ENCODE results near the gene CHAT.

CHAT gene

GRCh38 chr10:49613882-49614241, at the start of gene CHAT:
TSS of gene CHAT (plus strand) at chr10:49614037. CDS start at chr10:49614190, 153 bp downstream.
- no peak for DNase-seq

- DNase-seq, result no peak
Observed at GRCh38 chr10:49564461-49565009, 49.3 kb upstream of the CHAT start.

GRCh38 chr10:49567810-49568209, 46.0 kb upstream of the CHAT start:
- no peak for DNase-seq

- DNase-seq, result no peak
Observed at GRCh38 chr10:49568235-49568634, 45.6 kb upstream of the CHAT start.

GRCh38 chr10:49569031-49569631, 44.7 kb upstream of the CHAT start:
- DNase-seq, result peak in 1 of 2 donors; percentile 38

- DNase-seq, result no peak
Observed at GRCh38 chr10:49571388-49571787, 42.4 kb upstream of the CHAT start.

- DNase-seq, result no peak
Observed at GRCh38 chr10:49572594-49573114, 41.2 kb upstream of the CHAT start.

GRCh38 chr10:49575489-49576072, 38.3 kb upstream of the CHAT start:
- no peak for DNase-seq

GRCh38 chr10:49577182-49577925, 36.5 kb upstream of the CHAT start:
- no peak for DNase-seq

GRCh38 chr10:49578392-49578791, 35.4 kb upstream of the CHAT start:
- no peak for DNase-seq

- DNase-seq, result no peak
Observed at GRCh38 chr10:49579621-49580020, 34.2 kb upstream of the CHAT start.

GRCh38 chr10:49585387-49585786, 28.4 kb upstream of the CHAT start:
- DNase-seq, result no peak

GRCh38 chr10:49587981-49588380, 25.9 kb upstream of the CHAT start:
- DNase-seq, result no peak

GRCh38 chr10:49592726-49593563, 20.9 kb upstream of the CHAT start:
- DNase-seq, result peak; percentile 45 to 89

GRCh38 chr10:49593564-49593875, 20.3 kb upstream of the CHAT start:
- no peak for DNase-seq

GRCh38 chr10:49593998-49594397, 19.8 kb upstream of the CHAT start:
- no peak for DNase-seq

- peak; percentile 10 to 60 for DNase-seq
Observed at GRCh38 chr10:49594594-49594993, 19.2 kb upstream of the CHAT start.

- no peak for DNase-seq
Observed at GRCh38 chr10:49595003-49595712, 18.7 kb upstream of the CHAT start.

GRCh38 chr10:49595713-49596492, 17.9 kb upstream of the CHAT start:
- no peak for DNase-seq

- DNase-seq, result no peak
Observed at GRCh38 chr10:49596493-49596809, 17.4 kb upstream of the CHAT start.

- no peak for DNase-seq
Observed at GRCh38 chr10:49596836-49597235, 17.0 kb upstream of the CHAT start.

Data from inflammatory macrophage treated with lipopolysaccharide for 1 hour (primary cell).